CD4-positive, alpha-beta T cell (primary cell): Measurements from ENCODE around the gene COX6B1. TPM values are rescaled to one million over a fixed set of nuclear protein-coding genes. Genes with fewer than 3 reads are reported as not detected.

Experiments
- ATAC-seq: fragments of 200-7000 bp; cut with Tn5 transposase; one replicate; pipeline ENCODE4 v1.10.0; 2022; ENCODE audit warnings: mild to moderate bottlenecking; ENCODE audit not compliant: poor library complexity
- CTCF ChIA-PET: fragments of 350-600 bp; sonication (Branson Sonifier 250); formaldehyde crosslinking; loops from one replicate; lab custom pipeline; 2021; ENCODE audit warnings: antibody characterized with exemption, inconsistent platforms; lab: Charles Lee
- POLR2A ChIA-PET: fragments of 350-600 bp; sonication (Branson Sonifier 250); formaldehyde crosslinking; loops from one replicate; lab custom pipeline; 2021; ENCODE audit warnings: antibody characterized with exemption, inconsistent platforms; lab: Charles Lee
- DNase-seq, 14 experiments: peaks; one replicate each; pipeline ENCODE4 v3.0.0-alpha.2; 2013 to 2020; ENCODE audit warnings: mixed read lengths in 2 of 14
- H3K27ac ChIP-seq, 2 donors: one replicate each; pipeline versions ENCODE4 v1.5.1 to v1.7.0; 2013; ENCODE audit warnings: low read length in 2 of 2, low read depth in 1 of 2, mild to moderate bottlenecking in 1 of 2
- H3K27me3 ChIP-seq, 2 experiments: 1 replicate in 1 of 2; 2 replicates in 1 of 2; pipeline versions ENCODE4 v1.6.1 to v1.7.0; 2013; ENCODE audit warnings: low read length in 2 of 2, control low read depth in 1 of 2, mild to moderate bottlenecking in 1 of 2, moderate library complexity in 1 of 2; ENCODE audit not compliant: insufficient read depth in 2 of 2, control insufficient read depth in 1 of 2
- H3K36me3 ChIP-seq: one replicate; pipeline ENCODE4 v1.6.1; 2013; ENCODE audit warnings: low read length, control low read depth; ENCODE audit not compliant: insufficient read depth
- H3K4me1 ChIP-seq: one replicate; pipeline ENCODE4 v1.6.1; 2013; ENCODE audit warnings: low read length, control low read depth; ENCODE audit not compliant: insufficient read depth
- H3K4me3 ChIP-seq: one replicate; pipeline ENCODE4 v1.5.1; 2013; ENCODE audit warnings: mild to moderate bottlenecking, low read length, moderate library complexity
- H3K9me3 ChIP-seq, 2 experiments: 1 replicate in 1 of 2; 2 replicates in 1 of 2; pipeline versions ENCODE4 v1.6.1 to v1.7.0; 2013; ENCODE audit warnings: low read length in 2 of 2, mild to moderate bottlenecking in 2 of 2, control low read depth in 1 of 2, moderate library complexity in 1 of 2; ENCODE audit not compliant: control insufficient read depth in 1 of 2, insufficient read depth in 1 of 2
- H3K27ac Mint-ChIP-seq: one replicate; pipeline ENCODE4 v1.8.0; 2020; ENCODE audit warnings: mixed read lengths
- H3K27me3 Mint-ChIP-seq: one replicate; pipeline ENCODE4 v1.8.0; 2021; ENCODE audit warnings: mixed read lengths
- H3K36me3 Mint-ChIP-seq: one replicate; pipeline ENCODE4 v1.8.0; 2021; ENCODE audit warnings: low read depth, mixed read lengths
- H3K4me1 Mint-ChIP-seq: one replicate; pipeline ENCODE4 v1.8.0; 2021; ENCODE audit warnings: low read depth, mixed read lengths
- H3K4me3 Mint-ChIP-seq: one replicate; pipeline ENCODE4 v1.8.0; 2020; ENCODE audit warnings: mild to moderate bottlenecking, mixed read lengths
- H3K9me3 Mint-ChIP-seq: one replicate; pipeline ENCODE4 v1.8.0; 2020; ENCODE audit warnings: mixed read lengths
- intact Hi-C, 2 experiments: fragments of 100-400 bp; cut with DNase I in 1 of 2; cut with micrococcal nuclease in 1 of 2; formaldehyde crosslinking; loops; one replicate each; pipeline versions ENCODE4 v1.15.1 to v1.9.0; 2023 to 2025; cut with DNase I, micrococcal nuclease
- total RNA-seq, 174 experiments: library from RNA in 2 of 174; stranded (reverse) in 2 of 174; gene quantifications; one replicate each; pipeline ENCODE4 v1.2.3 and lab custom pipeline; 2021 to 2026
- TF ChIP-seq, protein P1 (sequence below): fragments of 200-600 bp; IDR thresholded peaks from one replicate; pipeline ENCODE4 v1.8.0; 2022; ENCODE audit warnings: antibody characterized with exemption, mild to moderate bottlenecking

The COX6B1 gene
- total RNA-seq, 2 experiments from 2014 or later = 136 to 144 TPM

DNA sequence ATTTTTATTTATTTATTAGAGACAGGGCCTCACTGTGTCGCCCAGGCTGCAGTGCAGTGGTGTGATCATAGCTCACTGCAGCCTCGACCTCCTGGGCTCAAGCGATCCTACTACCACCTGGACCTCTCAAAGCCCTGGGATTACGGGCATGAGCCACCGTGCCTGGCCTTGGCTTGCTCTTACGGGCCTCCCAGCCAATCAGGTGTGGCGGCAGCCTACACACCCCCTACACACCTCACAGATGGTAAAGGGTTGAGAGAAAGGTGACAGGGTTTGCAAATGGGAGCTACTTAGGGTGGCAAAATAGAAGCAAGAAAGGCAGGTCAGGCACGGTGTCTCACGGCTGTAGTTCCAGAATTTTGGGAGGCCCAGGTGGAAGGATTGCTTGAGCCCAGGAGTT is 55.2 kb downstream of the COX6B1 start:
- POLR2A ChIA-PET = interaction anchor here (0.8 to 3.3 kb wide), 8 partner anchors 10 to 431 kb away, joined by 3 to 63 read pairs (median 12); partner anchors contain the start of genes COX6B1, KMT2B, LIN37 and PSENEN
- DNase-seq (no peak), ATAC-seq (no peak)
- no peaks in the 10 kb centered on the region for H3K9me3 Mint-ChIP-seq
- H3K9me3 ChIP-seq = no peaks in the 10 kb centered on the region
- no peak overlapping the region for H3K4me3 Mint-ChIP-seq
- TF ChIP-seq, protein P1, sequence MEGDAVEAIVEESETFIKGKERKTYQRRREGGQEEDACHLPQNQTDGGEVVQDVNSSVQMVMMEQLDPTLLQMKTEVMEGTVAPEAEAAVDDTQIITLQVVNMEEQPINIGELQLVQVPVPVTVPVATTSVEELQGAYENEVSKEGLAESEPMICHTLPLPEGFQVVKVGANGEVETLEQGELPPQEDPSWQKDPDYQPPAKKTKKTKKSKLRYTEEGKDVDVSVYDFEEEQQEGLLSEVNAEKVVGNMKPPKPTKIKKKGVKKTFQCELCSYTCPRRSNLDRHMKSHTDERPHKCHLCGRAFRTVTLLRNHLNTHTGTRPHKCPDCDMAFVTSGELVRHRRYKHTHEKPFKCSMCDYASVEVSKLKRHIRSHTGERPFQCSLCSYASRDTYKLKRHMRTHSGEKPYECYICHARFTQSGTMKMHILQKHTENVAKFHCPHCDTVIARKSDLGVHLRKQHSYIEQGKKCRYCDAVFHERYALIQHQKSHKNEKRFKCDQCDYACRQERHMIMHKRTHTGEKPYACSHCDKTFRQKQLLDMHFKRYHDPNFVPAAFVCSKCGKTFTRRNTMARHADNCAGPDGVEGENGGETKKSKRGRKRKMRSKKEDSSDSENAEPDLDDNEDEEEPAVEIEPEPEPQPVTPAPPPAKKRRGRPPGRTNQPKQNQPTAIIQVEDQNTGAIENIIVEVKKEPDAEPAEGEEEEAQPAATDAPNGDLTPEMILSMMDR = no peak
- H3K36me3 Mint-ChIP-seq = no peaks in the 10 kb centered on the region
- H3K27me3 ChIP-seq = no peaks in the 10 kb centered on the region
- H3K27ac Mint-ChIP-seq = no peak overlapping the region
- no peak overlapping the region for H3K4me3 ChIP-seq
- CTCF ChIA-PET = interaction anchor here (0.7 kb wide), 1 partner anchor 9 kb away, joined by 3 read pairs; no protein-coding TSS in a partner anchor
- intact Hi-C loops = loop anchor here (5.0 kb wide), 2 partner anchors 44 to 56 kb away; partner anchors contain the start of genes COX6B1 (in 1 of the 2), LIN37 (in 1 of the 2), PSENEN (in 1 of the 2) and U2AF1L4 (in 1 of the 2)
- H3K4me1 ChIP-seq = peaks cover 19% of the 10 kb centered on the region
- no peak overlapping the region for H3K27ac ChIP-seq
- no peaks in the 10 kb centered on the region for H3K36me3 ChIP-seq
- peaks cover 7% of the 10 kb centered on the region for H3K4me1 Mint-ChIP-seq
- no peaks in the 10 kb centered on the region for H3K27me3 Mint-ChIP-seq

DNA sequence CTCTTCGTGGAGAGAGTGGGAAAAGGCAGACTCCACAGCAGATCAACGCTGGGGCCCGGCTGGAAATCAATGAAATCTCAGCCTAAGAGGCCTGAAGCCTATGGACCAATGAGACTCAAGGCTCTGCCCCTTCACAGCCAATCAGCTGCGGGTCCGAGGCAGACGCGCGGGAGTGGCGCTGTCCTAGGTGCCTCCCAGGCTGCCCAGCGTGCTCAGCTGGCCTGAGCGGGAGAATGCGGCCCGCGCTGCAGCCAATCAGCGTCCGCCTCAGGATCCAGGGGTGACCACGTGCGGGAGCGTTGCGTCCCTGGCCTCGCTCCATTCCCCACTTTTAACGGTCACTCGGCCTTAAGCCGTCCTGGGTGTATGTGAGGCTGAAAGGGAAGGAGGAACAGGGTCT is 56.1 kb downstream of the COX6B1 start, which contains the start of gene ZBTB32:
ZBTB32 (plus strand) TSS at position 341 of the 400 bp plus-strand sequence. CDS start 10,069 bp downstream, outside the sequence.
- peaks cover 19% of the 10 kb centered on the region for H3K4me1 ChIP-seq
- TF ChIP-seq, protein P1 = no peak
- H3K4me1 Mint-ChIP-seq = peaks cover 7% of the 10 kb centered on the region
- no peaks in the 10 kb centered on the region for H3K9me3 Mint-ChIP-seq
- no peaks in the 10 kb centered on the region for H3K9me3 ChIP-seq
- H3K4me3 Mint-ChIP-seq = no peak within 1 kb of the TSS
- H3K36me3 ChIP-seq = no peaks in the 10 kb centered on the region
- no peak within 1 kb of the TSS for H3K27ac ChIP-seq
- H3K27me3 Mint-ChIP-seq = no peaks in the 10 kb centered on the region
- H3K27ac Mint-ChIP-seq = no peak within 1 kb of the TSS
- ATAC-seq (no peak), DNase-seq (no peak)
- H3K36me3 Mint-ChIP-seq = no peaks in the 10 kb centered on the region
- no peak within 1 kb of the TSS for H3K4me3 ChIP-seq
- intact Hi-C loops = loop anchor here (5.0 kb wide), 2 partner anchors 43 to 57 kb away; partner anchors contain the start of genes COX6B1 (in 1 of the 2), LIN37 (in 1 of the 2), PSENEN (in 1 of the 2) and U2AF1L4 (in 1 of the 2)
- CTCF ChIA-PET = no interaction called here
- POLR2A ChIA-PET = interaction anchor here (2.5 kb wide), 1 partner anchor 60 kb away, joined by 8 read pairs; no protein-coding TSS in a partner anchor
- no peaks in the 10 kb centered on the region for H3K27me3 ChIP-seq

Other genes with a start within 250 kb of the COX6B1 start
- gene FFAR2, start 200.1 kb upstream of the COX6B1 start, total RNA-seq = under 1 TPM in 1 of 2 experiments, not detected in 1; 0.41 TPM
- gene KRTDAP, start 157.9 kb upstream of the COX6B1 start, total RNA-seq = not detected
- gene DMKN, start 134.7 kb upstream of the COX6B1 start, total RNA-seq = not detected
- gene SBSN, start 120.0 kb upstream of the COX6B1 start, total RNA-seq = not detected
- not detected for gene GAPDHS, start 114.9 kb upstream of the COX6B1 start, total RNA-seq
- gene TMEM147, start 102.7 kb upstream of the COX6B1 start, total RNA-seq = 10 to 100 TPM; 20.3 to 22.0 TPM
- not detected for gene ATP4A, start 84.7 kb upstream of the COX6B1 start, total RNA-seq
- not detected for gene PMIS2, start 62.1 kb upstream of the COX6B1 start, total RNA-seq
- 10 to 100 TPM; 28.4 to 29.9 TPM for gene HAUS5, start 35.6 kb upstream of the COX6B1 start, total RNA-seq
- gene RBM42, start 19.3 kb upstream of the COX6B1 start, total RNA-seq = 10 to 100 TPM; 45.7 to 48.8 TPM
- under 1 TPM; 0.58 to 0.59 TPM for gene ETV2, start 6.6 kb upstream of the COX6B1 start, total RNA-seq
- under 1 TPM; 0.36 to 0.47 TPM for gene UPK1A, start 18.2 kb downstream of the COX6B1 start, total RNA-seq
- 1 to 10 TPM; 2.2 to 3.3 TPM for gene ZBTB32, start 56.2 kb downstream of the COX6B1 start, total RNA-seq
- 10 to 100 TPM; 59.4 to 59.7 TPM for gene KMT2B, start 69.7 kb downstream of the COX6B1 start, total RNA-seq
- 10 to 100 TPM; 40.3 to 43.1 TPM for gene IGFLR1, start 94.1 kb downstream of the COX6B1 start, total RNA-seq
- gene U2AF1L4, start 97.1 kb downstream of the COX6B1 start, total RNA-seq = 10 to 100 TPM; 74.6 to 85.8 TPM
- gene PSENEN, start 97.3 kb downstream of the COX6B1 start, total RNA-seq = 1 to 10 TPM; 7.3 to 9.4 TPM
- 1 to 10 TPM; 4.8 to 6.0 TPM for gene LIN37, start 100.3 kb downstream of the COX6B1 start, total RNA-seq
- not detected for gene HSPB6, start 108.7 kb downstream of the COX6B1 start, total RNA-seq
- 10 to 100 TPM; 19.4 to 22.6 TPM for gene PROSER3, start 109.9 kb downstream of the COX6B1 start, total RNA-seq
- 10 to 100 TPM; 16.4 to 19.5 TPM for gene ARHGAP33, start 127.2 kb downstream of the COX6B1 start, total RNA-seq
- gene PRODH2, start 164.5 kb downstream of the COX6B1 start, total RNA-seq = not detected
- gene NPHS1, start 204.2 kb downstream of the COX6B1 start, total RNA-seq = not detected
- gene KIRREL2, start 208.6 kb downstream of the COX6B1 start, total RNA-seq = under 1 TPM in 1 of 2 experiments, not detected in 1; 0.14 TPM
- gene APLP1, start 220.3 kb downstream of the COX6B1 start, total RNA-seq = not detected